SK-N-SH treated with all-trans-retinoic acid at 6 μM for 48 hours (cell line): ENCODE measurements around the gene TRABD2B.

Experiments used
- ATAC-seq: fragments of 200-7000 bp; cut with Tn5 transposase; 3 replicates; pipeline ENCODE4 v1.9.1; 2020; ENCODE audit warnings: mild to moderate bottlenecking, moderate library complexity
- ARNTL ChIP-seq: fragments of 450-650 bp; formaldehyde crosslinking; IDR thresholded peaks from 2 replicates; pipeline ENCODE4 v1.5.0; 2020; ENCODE audit warnings: low read depth, mild to moderate bottlenecking, moderate library complexity, borderline replicate concordance
- BACH2 ChIP-seq: fragments of 250-450 bp; sonication (Bioruptor Pico); IDR thresholded peaks from 2 replicates; pipeline ENCODE4 v1.9.0; 2021; ENCODE audit warnings: mild to moderate bottlenecking, borderline replicate concordance
- CSDC2 ChIP-seq: fragments of 250-450 bp; sonication (Bioruptor Pico); IDR thresholded peaks from 2 replicates; pipeline ENCODE4 v1.5.0; 2020; ENCODE audit warnings: mild to moderate bottlenecking, moderate library complexity
- CSRNP3 ChIP-seq: fragments of 250-450 bp; sonication (Bioruptor Pico); IDR thresholded peaks from 2 replicates; pipeline ENCODE4 v1.5.1; 2021; ENCODE audit warnings: mild to moderate bottlenecking, moderate library complexity
- ESRRG ChIP-seq: fragments of 250-450 bp; sonication (Bioruptor Pico); IDR thresholded peaks from 2 replicates; pipeline ENCODE4 v1.6.1; 2021; ENCODE audit warnings: mild to moderate bottlenecking
- GLIS3 ChIP-seq: fragments of 250-450 bp; sonication (Bioruptor Pico); IDR thresholded peaks from 2 replicates; pipeline ENCODE4 v1.5.0; 2020; ENCODE audit warnings: mild to moderate bottlenecking, moderate library complexity
- ISL1 ChIP-seq: fragments of 250-450 bp; sonication (Bioruptor Pico); IDR thresholded peaks from 2 replicates; pipeline ENCODE4 v2.1.2; 2022; ENCODE audit warnings: mild to moderate bottlenecking, moderate library complexity
- OSR1 ChIP-seq: fragments of 250-450 bp; sonication (Bioruptor Pico); IDR thresholded peaks from 2 replicates; pipeline ENCODE4 v1.8.0; 2022; ENCODE audit warnings: moderate library complexity, mild to moderate bottlenecking, inconsistent platforms
- PPARA ChIP-seq: fragments of 250-450 bp; sonication (Bioruptor Pico); IDR thresholded peaks from 2 replicates; pipeline ENCODE4 v1.5.0; 2020; ENCODE audit warnings: mild to moderate bottlenecking, borderline replicate concordance
- SNAI2 ChIP-seq: fragments of 250-450 bp; sonication (Bioruptor Pico); IDR thresholded peaks from 2 replicates; pipeline ENCODE4 v1.5.0; 2020; ENCODE audit warnings: mild to moderate bottlenecking, moderate library complexity
- TCF4 ChIP-seq: fragments of 250-450 bp; sonication (Bioruptor Pico); IDR thresholded peaks from 2 replicates; pipeline ENCODE4 v1.8.0; 2021; ENCODE audit warnings: mild to moderate bottlenecking, moderate library complexity, borderline replicate concordance
- ZC3H10 ChIP-seq: fragments of 250-450 bp; sonication (Bioruptor Pico); IDR thresholded peaks from 2 replicates; pipeline ENCODE4 v1.5.1; 2021; ENCODE audit warnings: mild to moderate bottlenecking, moderate library complexity
- ZFP3 ChIP-seq: fragments of 250-450 bp; sonication (Bioruptor Pico); IDR thresholded peaks from 2 replicates; pipeline ENCODE4 v1.5.0; 2020; ENCODE audit warnings: mild to moderate bottlenecking, moderate library complexity
- ZFP30 ChIP-seq: fragments of 450-650 bp; formaldehyde crosslinking; IDR thresholded peaks from 2 replicates; pipeline ENCODE4 v1.5.0; 2022; ENCODE audit warnings: mild to moderate bottlenecking, moderate library complexity
- ZNF565 ChIP-seq: fragments of 450-650 bp; formaldehyde crosslinking; conservative IDR thresholded peaks from 2 replicates; pipeline ENCODE4 v1.5.0; 2020; ENCODE audit warnings: low read depth, mild to moderate bottlenecking, moderate library complexity
- ZNF70 ChIP-seq: fragments of 450-650 bp; formaldehyde crosslinking; IDR thresholded peaks from 2 replicates; pipeline ENCODE4 v1.5.0; 2020; ENCODE audit warnings: mild to moderate bottlenecking, moderate library complexity
- ZNF8 ChIP-seq: fragments of 450-650 bp; formaldehyde crosslinking; IDR thresholded peaks from 2 replicates; pipeline ENCODE4 v1.5.0; 2020; ENCODE audit warnings: mild to moderate bottlenecking, moderate library complexity
- TF ChIP-seq, protein P1 (sequence below): fragments of 250-450 bp; sonication (Bioruptor Pico); IDR thresholded peaks from 2 replicates; pipeline ENCODE4 v1.8.0; 2021; ENCODE audit warnings: low read depth, mild to moderate bottlenecking, moderate library complexity, borderline replicate concordance
- TF ChIP-seq, protein P2 (sequence below): fragments of 250-450 bp; sonication (Bioruptor Pico); IDR thresholded peaks from 2 replicates; pipeline ENCODE4 v1.5.1; 2020; ENCODE audit warnings: low read depth, mild to moderate bottlenecking, moderate library complexity
- TF ChIP-seq, protein P3 (sequence below): fragments of 250-450 bp; sonication (Bioruptor Pico); IDR thresholded peaks from 2 replicates; pipeline ENCODE4 v1.8.0; 2020; ENCODE audit warnings: mild to moderate bottlenecking, moderate library complexity, borderline replicate concordance
- TF ChIP-seq, protein P4 (sequence below): fragments of 250-450 bp; sonication (Bioruptor Pico); IDR thresholded peaks from 2 replicates; pipeline ENCODE4 v1.5.0; 2020; ENCODE audit warnings: mild to moderate bottlenecking, moderate library complexity

The TRABD2B gene

GRCh38 chr1:47935163-47935562 is 62.0 kb downstream of the TRABD2B start:
- TF ChIP-seq, protein P1, sequence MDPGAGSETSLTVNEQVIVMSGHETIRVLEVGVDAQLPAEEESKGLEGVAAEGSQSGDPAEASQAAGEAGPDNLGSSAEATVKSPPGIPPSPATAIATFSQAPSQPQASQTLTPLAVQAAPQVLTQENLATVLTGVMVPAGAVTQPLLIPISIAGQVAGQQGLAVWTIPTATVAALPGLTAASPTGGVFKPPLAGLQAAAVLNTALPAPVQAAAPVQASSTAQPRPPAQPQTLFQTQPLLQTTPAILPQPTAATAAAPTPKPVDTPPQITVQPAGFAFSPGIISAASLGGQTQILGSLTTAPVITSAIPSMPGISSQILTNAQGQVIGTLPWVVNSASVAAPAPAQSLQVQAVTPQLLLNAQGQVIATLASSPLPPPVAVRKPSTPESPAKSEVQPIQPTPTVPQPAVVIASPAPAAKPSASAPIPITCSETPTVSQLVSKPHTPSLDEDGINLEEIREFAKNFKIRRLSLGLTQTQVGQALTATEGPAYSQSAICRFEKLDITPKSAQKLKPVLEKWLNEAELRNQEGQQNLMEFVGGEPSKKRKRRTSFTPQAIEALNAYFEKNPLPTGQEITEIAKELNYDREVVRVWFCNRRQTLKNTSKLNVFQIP = no peak
- TF ChIP-seq SNAI2 (CRISPR knock-in tag) (no peak), OSR1 (no peak), ESRRG (no peak), BACH2 (no peak), TCF4 (CRISPR knock-in tag) (no peak), ZC3H10 (CRISPR knock-in tag) (no peak)
- TF ChIP-seq, protein P2, sequence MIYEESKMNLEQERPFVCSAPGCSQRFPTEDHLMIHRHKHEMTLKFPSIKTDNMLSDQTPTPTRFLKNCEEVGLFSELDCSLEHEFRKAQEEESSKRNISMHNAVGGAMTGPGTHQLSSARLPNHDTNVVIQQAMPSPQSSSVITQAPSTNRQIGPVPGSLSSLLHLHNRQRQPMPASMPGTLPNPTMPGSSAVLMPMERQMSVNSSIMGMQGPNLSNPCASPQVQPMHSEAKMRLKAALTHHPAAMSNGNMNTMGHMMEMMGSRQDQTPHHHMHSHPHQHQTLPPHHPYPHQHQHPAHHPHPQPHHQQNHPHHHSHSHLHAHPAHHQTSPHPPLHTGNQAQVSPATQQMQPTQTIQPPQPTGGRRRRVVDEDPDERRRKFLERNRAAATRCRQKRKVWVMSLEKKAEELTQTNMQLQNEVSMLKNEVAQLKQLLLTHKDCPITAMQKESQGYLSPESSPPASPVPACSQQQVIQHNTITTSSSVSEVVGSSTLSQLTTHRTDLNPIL (CRISPR knock-in tag) = no peak
- TF ChIP-seq, protein P3, sequence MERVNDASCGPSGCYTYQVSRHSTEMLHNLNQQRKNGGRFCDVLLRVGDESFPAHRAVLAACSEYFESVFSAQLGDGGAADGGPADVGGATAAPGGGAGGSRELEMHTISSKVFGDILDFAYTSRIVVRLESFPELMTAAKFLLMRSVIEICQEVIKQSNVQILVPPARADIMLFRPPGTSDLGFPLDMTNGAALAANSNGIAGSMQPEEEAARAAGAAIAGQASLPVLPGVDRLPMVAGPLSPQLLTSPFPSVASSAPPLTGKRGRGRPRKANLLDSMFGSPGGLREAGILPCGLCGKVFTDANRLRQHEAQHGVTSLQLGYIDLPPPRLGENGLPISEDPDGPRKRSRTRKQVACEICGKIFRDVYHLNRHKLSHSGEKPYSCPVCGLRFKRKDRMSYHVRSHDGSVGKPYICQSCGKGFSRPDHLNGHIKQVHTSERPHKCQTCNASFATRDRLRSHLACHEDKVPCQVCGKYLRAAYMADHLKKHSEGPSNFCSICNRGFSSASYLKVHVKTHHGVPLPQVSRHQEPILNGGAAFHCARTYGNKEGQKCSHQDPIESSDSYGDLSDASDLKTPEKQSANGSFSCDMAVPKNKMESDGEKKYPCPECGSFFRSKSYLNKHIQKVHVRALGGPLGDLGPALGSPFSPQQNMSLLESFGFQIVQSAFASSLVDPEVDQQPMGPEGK = no peak
- ATAC-seq = no peak

GRCh38 chr1:47934243-47934805 is 62.9 kb downstream of the TRABD2B start:
- no peak; the same call in 2 of the 3 replicates for ATAC-seq
- TF ChIP-seq, protein P4, sequence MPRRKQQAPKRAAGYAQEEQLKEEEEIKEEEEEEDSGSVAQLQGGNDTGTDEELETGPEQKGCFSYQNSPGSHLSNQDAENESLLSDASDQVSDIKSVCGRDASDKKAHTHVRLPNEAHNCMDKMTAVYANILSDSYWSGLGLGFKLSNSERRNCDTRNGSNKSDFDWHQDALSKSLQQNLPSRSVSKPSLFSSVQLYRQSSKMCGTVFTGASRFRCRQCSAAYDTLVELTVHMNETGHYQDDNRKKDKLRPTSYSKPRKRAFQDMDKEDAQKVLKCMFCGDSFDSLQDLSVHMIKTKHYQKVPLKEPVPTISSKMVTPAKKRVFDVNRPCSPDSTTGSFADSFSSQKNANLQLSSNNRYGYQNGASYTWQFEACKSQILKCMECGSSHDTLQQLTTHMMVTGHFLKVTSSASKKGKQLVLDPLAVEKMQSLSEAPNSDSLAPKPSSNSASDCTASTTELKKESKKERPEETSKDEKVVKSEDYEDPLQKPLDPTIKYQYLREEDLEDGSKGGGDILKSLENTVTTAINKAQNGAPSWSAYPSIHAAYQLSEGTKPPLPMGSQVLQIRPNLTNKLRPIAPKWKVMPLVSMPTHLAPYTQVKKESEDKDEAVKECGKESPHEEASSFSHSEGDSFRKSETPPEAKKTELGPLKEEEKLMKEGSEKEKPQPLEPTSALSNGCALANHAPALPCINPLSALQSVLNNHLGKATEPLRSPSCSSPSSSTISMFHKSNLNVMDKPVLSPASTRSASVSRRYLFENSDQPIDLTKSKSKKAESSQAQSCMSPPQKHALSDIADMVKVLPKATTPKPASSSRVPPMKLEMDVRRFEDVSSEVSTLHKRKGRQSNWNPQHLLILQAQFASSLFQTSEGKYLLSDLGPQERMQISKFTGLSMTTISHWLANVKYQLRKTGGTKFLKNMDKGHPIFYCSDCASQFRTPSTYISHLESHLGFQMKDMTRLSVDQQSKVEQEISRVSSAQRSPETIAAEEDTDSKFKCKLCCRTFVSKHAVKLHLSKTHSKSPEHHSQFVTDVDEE (CRISPR knock-in tag) = 0 out of 2 replicates have a peak, but pooled peaks have one; percentile 18
- peak; percentile 57 for TF ChIP-seq ISL1 (CRISPR knock-in tag)
- TF ChIP-seq ZNF70 = no peak
- TF ChIP-seq, all 23 proteins: peak for 2

DNA sequence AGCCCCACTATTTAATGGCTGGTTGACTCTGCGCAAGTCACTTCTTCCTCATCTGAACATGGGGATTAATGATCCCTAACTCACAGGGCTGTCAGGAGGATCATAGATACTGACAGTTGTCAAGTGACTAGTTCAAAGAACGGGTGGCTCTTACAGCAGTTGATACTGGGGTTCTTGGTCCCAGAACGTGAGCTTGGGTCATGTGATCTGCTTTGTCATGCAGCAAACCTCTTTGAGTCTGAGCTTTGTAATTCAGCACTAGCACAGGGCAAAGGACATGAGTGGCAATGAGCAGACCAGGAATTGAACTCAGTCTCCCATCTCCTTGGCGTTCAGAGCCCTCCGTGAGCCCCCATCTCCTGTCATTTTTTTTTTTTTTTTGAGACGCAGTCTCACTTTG is 64.4 kb downstream of the TRABD2B start:
- ATAC-seq = no peak
- TF ChIP-seq ARNTL (CRISPR knock-in tag) (no peak), ISL1 (CRISPR knock-in tag) (no peak), ZFP30 (CRISPR knock-in tag) (no peak), CSRNP3 (no peak), ZNF8 (no peak), SNAI2 (CRISPR knock-in tag) (no peak), PPARA (CRISPR knock-in tag) (no peak), ZNF565 (CRISPR knock-in tag) (no peak), BACH2 (no peak), TCF4 (CRISPR knock-in tag) (no peak), CSDC2 (CRISPR knock-in tag) (no peak), GLIS3 (CRISPR knock-in tag) (no peak)

GRCh38 chr1:47931395-47931794 is 65.8 kb downstream of the TRABD2B start:
- no peak for ATAC-seq
- TF ChIP-seq, protein P1 = no peak
- TF ChIP-seq ZFP3 (CRISPR knock-in tag) (no peak), CSDC2 (CRISPR knock-in tag) (no peak), ZC3H10 (CRISPR knock-in tag) (no peak), CSRNP3 (no peak), ZNF565 (CRISPR knock-in tag) (no peak), ZNF70 (no peak), PPARA (CRISPR knock-in tag) (no peak)
